Spinal cord (tissue), 10 donors: Measurements from ENCODE around the gene NCAPH2. TPM values are rescaled to one million over a fixed set of nuclear protein-coding genes. Genes with fewer than 3 reads are reported as not detected.

ENCODE experiments used
- DNase-seq, 6 donors: peaks; one replicate each; pipeline versions ENCODE4 v3.0.0 to v3.0.0-alpha.2; 2013 to 2015; ENCODE audit warnings: low spot score in 6 of 6, low read depth in 4 of 6
- H3K27ac ChIP-seq: one replicate; pipeline ENCODE4 v1.5.1; 2013; ENCODE audit warnings: low read depth, low read length, control low read depth
- H3K27me3 ChIP-seq: one replicate; pipeline ENCODE4 v1.6.1; 2013; ENCODE audit warnings: low read length; ENCODE audit not compliant: control insufficient read depth, insufficient read depth
- H3K36me3 ChIP-seq: one replicate; pipeline ENCODE4 v1.6.1; 2013; ENCODE audit warnings: low read length; ENCODE audit not compliant: control insufficient read depth, insufficient read depth
- H3K4me1 ChIP-seq: one replicate; pipeline ENCODE4 v1.6.1; 2013; ENCODE audit warnings: low read length; ENCODE audit not compliant: control insufficient read depth, insufficient read depth
- H3K4me3 ChIP-seq: one replicate; pipeline ENCODE4 v1.5.1; 2013; ENCODE audit warnings: low read depth, low read length, control low read depth
- H3K9me3 ChIP-seq: one replicate; pipeline ENCODE4 v1.6.1; 2013; ENCODE audit warnings: low read length; ENCODE audit not compliant: control insufficient read depth, insufficient read depth
- WGBS: methylation state at CpG from one replicate; pipeline ENCODE4 v1.1.5; 2013; ENCODE audit warnings: missing lambda C conversion rate; ENCODE audit not compliant: insufficient coverage; 5-methylcytosine and 5-hydroxymethylcytosine counted together
- polyA plus RNA-seq, 2 donors: library from polyadenylated mRNA; unstranded; fragments of 120-200 nt; gene quantifications; one replicate each; pipeline ENCODE4 v1.2.1, GENCODE V29; 2013; ENCODE audit not compliant: insufficient read length in 2 of 2
- total RNA-seq, 2 donors: library from RNA; depleted of rRNA in 1 of 2; stranded (reverse); fragments of 120-200 nt in 1 of 2; fragments of >200 nt in 1 of 2; gene quantifications; one replicate each; pipeline versions ENCODE4 v1.2.3 to v1.2.4, GENCODE V29; 2013 to 2014
- donor health status: healthy.

NCAPH2 gene
- total and polyA plus RNA-seq, 4 donors, result 32.8 to 86.9 (median 67.9) TPM

- DNase-seq, result no peak
- WGBS, result 86% methylated on average over 7 of the region's 8 CpGs
- H3K4me1 ChIP-seq, result peaks cover 12% of the 10 kb centered on the region
- H3K27ac ChIP-seq, result no peak overlapping the region
- H3K36me3 ChIP-seq, result peaks cover 61% of the 10 kb centered on the region
- H3K27me3 ChIP-seq, result no peaks in the 10 kb centered on the region
- H3K4me3 ChIP-seq, result no peak overlapping the region
- no peaks in the 10 kb centered on the region for H3K9me3 ChIP-seq
Measured at GRCh38 chr22:50569041-50569459, 61.0 kb downstream of the NCAPH2 start.

DNA sequence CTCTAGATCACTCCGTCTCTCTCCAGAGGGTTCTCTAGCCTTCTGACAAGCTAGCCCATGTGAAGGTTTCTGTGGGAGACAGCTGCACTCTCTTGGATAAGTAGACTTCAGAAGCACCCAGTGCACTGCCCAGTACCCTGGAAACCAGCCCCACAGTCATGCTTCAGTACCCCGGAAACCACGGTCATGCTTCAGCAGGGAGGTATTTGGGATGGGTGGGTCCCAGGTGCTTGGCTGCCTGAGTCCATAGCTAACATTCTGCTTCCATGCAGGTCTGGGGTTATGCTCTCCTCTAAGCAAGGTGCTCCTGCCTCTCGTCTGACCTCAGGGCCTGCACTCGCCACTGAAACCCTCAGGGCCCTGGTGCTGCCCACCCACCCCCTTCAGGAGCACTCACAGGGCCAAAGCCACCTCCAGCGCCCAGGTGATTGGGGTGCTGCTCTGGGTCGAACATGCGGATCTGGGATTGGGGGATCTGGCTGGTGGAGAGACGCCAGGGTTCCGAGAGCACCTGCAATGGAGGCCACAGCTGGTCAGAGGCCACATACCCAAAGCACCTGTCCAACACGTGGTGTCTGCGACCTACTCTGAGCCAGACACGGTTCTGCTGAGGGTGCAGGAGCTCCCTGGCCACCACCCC, 62.0 kb downstream of the NCAPH2 start:
- Histone ChIP-seq H3K4me1 (peaks cover 14% of the 10 kb centered on the region), H3K27ac (no peak overlapping the region)

GRCh38 chr22:50570861-50571260, 62.8 kb downstream of the NCAPH2 start:
- H3K9me3 ChIP-seq, result no peaks in the 10 kb centered on the region
- no peaks in the 10 kb centered on the region for H3K27me3 ChIP-seq
- H3K27ac ChIP-seq, result no peak overlapping the region
- H3K4me1 ChIP-seq, result peaks cover 14% of the 10 kb centered on the region
- peaks cover 73% of the 10 kb centered on the region for H3K36me3 ChIP-seq
- no peak for DNase-seq
- WGBS, result 95% methylated on average over 12 of the region's 12 CpGs
- H3K4me3 ChIP-seq, result no peak overlapping the region

More for the DNA sequence above, 62.0 kb downstream of the NCAPH2 start:
- no peaks in the 10 kb centered on the region for H3K27me3 ChIP-seq
- no peak for DNase-seq
- H3K9me3 ChIP-seq, result no peaks in the 10 kb centered on the region
- no peak overlapping the region for H3K4me3 ChIP-seq
- WGBS, result 91% methylated on average over 13 of the region's 13 CpGs
- H3K36me3 ChIP-seq, result peaks cover 67% of the 10 kb centered on the region

GRCh38 chr22:50571264-50572175, 63.5 kb downstream of the NCAPH2 start:
- 87% methylated on average over 26 of the region's 26 CpGs for WGBS
- H3K36me3 ChIP-seq, result peaks cover 79% of the 10 kb centered on the region

DNA sequence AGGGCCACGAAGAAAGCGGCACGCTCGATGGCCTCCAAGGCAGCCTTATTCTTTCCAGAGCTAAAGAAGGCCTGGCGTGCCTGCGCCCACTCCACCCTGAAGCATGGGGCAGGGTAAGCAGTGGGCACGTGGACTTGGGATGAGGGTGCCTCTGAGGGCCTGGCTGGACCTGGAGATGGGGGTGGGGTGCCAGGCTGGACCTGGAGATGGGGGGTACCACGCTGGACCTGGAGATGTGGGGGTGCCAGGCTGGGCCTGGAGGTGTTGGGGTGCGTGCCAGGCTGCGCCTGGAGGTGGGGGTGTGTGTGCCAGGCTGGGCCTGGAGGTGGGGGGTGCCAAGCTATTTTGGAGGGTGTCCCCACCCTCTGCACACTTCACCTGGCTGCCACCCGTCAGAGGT, 64.9 kb downstream of the NCAPH2 start:
- peaks cover 16% of the 10 kb centered on the region for H3K4me1 ChIP-seq
- peaks cover 85% of the 10 kb centered on the region for H3K36me3 ChIP-seq
- no peak for DNase-seq
- no peak overlapping the region for H3K4me3 ChIP-seq
- no peaks in the 10 kb centered on the region for H3K9me3 ChIP-seq
- H3K27ac ChIP-seq, result no peak overlapping the region
- no peaks in the 10 kb centered on the region for H3K27me3 ChIP-seq
- WGBS, result 91% methylated on average over 11 of the region's 11 CpGs

More at GRCh38 chr22:50571264-50572175, 63.5 kb downstream of the NCAPH2 start:
- Histone ChIP-seq H3K4me3 (no peak overlapping the region), H3K4me1 (peaks cover 14% of the 10 kb centered on the region), H3K27ac (no peak overlapping the region), H3K9me3 (no peaks in the 10 kb centered on the region), H3K27me3 (no peaks in the 10 kb centered on the region)
- no peak for DNase-seq

DNA sequence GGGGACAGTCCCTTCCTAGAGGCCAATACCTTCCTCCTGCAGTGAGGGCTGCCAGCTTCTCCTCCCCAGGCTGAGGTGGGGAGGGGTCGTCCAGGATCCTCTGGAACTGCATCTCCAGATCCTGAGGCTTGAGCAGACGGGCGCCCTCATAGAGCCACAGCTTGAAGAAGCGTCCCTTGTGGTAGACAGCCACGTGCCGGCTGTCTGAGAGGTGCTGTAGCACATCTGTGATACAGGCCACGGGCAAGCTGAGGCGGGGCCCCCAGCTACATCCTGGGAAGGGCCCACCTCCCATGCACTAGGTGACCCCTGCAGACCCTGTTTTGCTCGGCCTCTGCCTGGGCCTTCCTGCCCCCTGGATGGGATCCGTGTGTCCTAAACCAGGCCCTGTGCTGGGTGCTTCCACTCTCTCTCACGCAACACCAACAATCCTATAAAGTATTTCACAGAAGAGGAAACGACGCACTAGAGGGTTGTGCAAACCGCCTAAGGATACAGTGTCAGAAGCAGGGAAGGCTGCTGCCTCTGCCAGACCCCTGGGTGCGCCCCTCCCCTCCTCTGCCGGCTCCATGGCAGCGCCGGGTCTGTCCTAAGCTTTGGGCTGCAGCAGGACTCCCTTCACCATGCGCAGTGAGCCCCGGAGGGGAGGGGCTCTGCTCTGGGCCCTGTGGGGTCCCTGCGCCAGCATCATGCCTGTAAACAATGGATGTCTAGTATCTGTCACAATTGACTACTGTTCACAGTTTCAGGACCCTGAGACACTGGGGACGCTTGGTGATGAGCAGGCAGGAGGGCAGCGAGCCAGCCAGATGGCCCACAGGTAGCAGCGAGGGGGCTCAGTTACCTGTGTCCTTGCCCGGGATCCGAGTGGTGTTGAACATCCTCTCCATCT, 65.7 kb downstream of the NCAPH2 start:
- peaks cover 85% of the 10 kb centered on the region for H3K36me3 ChIP-seq
- no peak for DNase-seq
- peaks cover 23% of the 10 kb centered on the region for H3K4me1 ChIP-seq
- no peak overlapping the region for H3K4me3 ChIP-seq
- 81% methylated on average over 26 of the region's 26 CpGs for WGBS
- no peaks in the 10 kb centered on the region for H3K9me3 ChIP-seq
- H3K27me3 ChIP-seq, result no peaks in the 10 kb centered on the region
- H3K27ac ChIP-seq, result no peak overlapping the region

DNA sequence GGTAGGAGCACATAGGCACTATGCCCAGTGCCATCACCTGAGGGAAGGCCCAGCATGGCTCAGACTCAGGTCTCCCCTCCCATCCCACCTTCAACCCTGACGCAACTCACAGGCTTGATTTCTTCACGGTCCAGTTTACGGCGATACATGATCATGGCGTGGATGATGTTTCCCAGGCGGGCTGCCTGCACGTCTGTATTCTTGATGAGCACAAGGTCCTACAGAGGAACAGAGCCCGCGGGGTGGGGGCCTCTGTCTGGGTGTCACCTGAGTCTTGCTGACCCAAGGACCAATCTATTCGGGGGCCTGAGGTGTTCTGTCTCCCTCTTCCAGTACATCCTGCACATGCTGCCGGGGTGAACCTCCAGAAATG, 66.3 kb downstream of the NCAPH2 start:
- no peak overlapping the region for H3K27ac ChIP-seq
- H3K27me3 ChIP-seq, result no peaks in the 10 kb centered on the region
- no peaks in the 10 kb centered on the region for H3K9me3 ChIP-seq
- peaks cover 85% of the 10 kb centered on the region for H3K36me3 ChIP-seq
- H3K4me3 ChIP-seq, result no peak overlapping the region
- no peak for DNase-seq
- H3K4me1 ChIP-seq, result peaks cover 30% of the 10 kb centered on the region
- 90% methylated on average over 10 of the region's 11 CpGs for WGBS
